ENCODE data around the gene ACOT6. TPM values are rescaled to one million over a fixed set of nuclear protein-coding genes. Genes with fewer than 3 reads are reported as not detected.
"Not testable (repeated sequence)": the region's sequence is repeated elsewhere in the genome, so short reads cannot be mapped to it uniquely, and the experiment has no call there.

ACOT6 gene
- total RNA-seq, 1 experiment from 2014 or later: not detected

- in situ Hi-C loops (cut with HindIII; ENCODE audit: low pct_unique_long_range_greater_than_20kb, low sequenced_read_pairs): no loop called here
- intact Hi-C loops (cut with micrococcal nuclease; ENCODE audit: unreplicated experiment): no loop called here
- Histone ChIP-seq H3K4me3 (ENCODE audit: low read depth in 2 of 2, low read length in 2 of 2) (no peak overlapping the region), H3K36me3 (ENCODE audit: control insufficient read depth, insufficient read depth, low read length) (no peaks in the 10 kb centered on the region), H3K27ac (ENCODE audit: low read length) (peak overlapping the region; percentile 88; the same call in 1 of the 2 replicates), H3K27me3 (ENCODE audit: control insufficient read depth, insufficient read depth, low read length) (no peaks in the 10 kb centered on the region), H3K4me1 (ENCODE audit: control insufficient read depth, insufficient read depth, low read length) (peaks cover 4% of the 10 kb centered on the region; the same call in 1 of the 2 replicates), H3K9me3 (ENCODE audit: control insufficient read depth, insufficient read depth, low read depth, low read length) (no peaks in the 10 kb centered on the region)
- no peak for TF ChIP-seq POLR2AphosphoS5 (IDR thresholded peaks at IDR 0.05; ENCODE audit: low read depth, low read length)
- no peak for TF ChIP-seq SIN3A (IDR thresholded peaks at IDR 0.05; ENCODE audit: borderline replicate concordance, insufficient read depth, low read depth, low read length)
- no peak for TF ChIP-seq TCF7L2 (IDR thresholded peaks at IDR 0.05; ENCODE audit: low read depth, low read length)
- TF ChIP-seq REST (IDR thresholded peaks at IDR 0.05; ENCODE audit: insufficient read depth in 1 of 2, low read depth in 2 of 2, low read length in 1 of 2): no peak
- no peak for TF ChIP-seq CTCF (IDR thresholded peaks at IDR 0.05)
- DNase-seq (ENCODE audit: low read depth, low spot score) (no peak), ATAC-seq (no peak)
- ChIA-PET CTCF (no interaction called here), POLR2A (interaction anchor here (0.6 kb wide), 1 partner anchor 664 kb away, joined by 3 read pairs; no protein-coding TSS in a partner anchor)
- no TSS peak for BruUV-seq (replicated peaks)
Measured at GRCh38 chr14:73567358-73567757, 45.0 kb upstream of the ACOT6 start.

- Histone ChIP-seq H3K27me3 (ENCODE audit: control insufficient read depth, insufficient read depth, low read length) (no peaks in the 10 kb centered on the region), H3K4me1 (ENCODE audit: control insufficient read depth, insufficient read depth, low read length) (peaks cover 4% of the 10 kb centered on the region; the same call in 1 of the 2 replicates), H3K36me3 (ENCODE audit: control insufficient read depth, insufficient read depth, low read length) (no peaks in the 10 kb centered on the region), H3K27ac (ENCODE audit: low read length) (peak overlapping the region; percentile 88), H3K9me3 (ENCODE audit: control insufficient read depth, insufficient read depth, low read depth, low read length) (no peaks in the 10 kb centered on the region), H3K4me3 (ENCODE audit: low read depth in 2 of 2, low read length in 2 of 2) (peak overlapping the region; percentile 54 to 67)
- no peak for TF ChIP-seq TCF7L2 (IDR thresholded peaks at IDR 0.05; ENCODE audit: low read depth, low read length)
- no peak for TF ChIP-seq CTCF (IDR thresholded peaks at IDR 0.05)
- TF ChIP-seq POLR2AphosphoS5 (IDR thresholded peaks at IDR 0.05; ENCODE audit: low read depth, low read length): no peak
- TF ChIP-seq REST (IDR thresholded peaks at IDR 0.05; ENCODE audit: insufficient read depth in 1 of 2, low read depth in 2 of 2, low read length in 1 of 2): no peak
- TF ChIP-seq SIN3A (IDR thresholded peaks at IDR 0.05; ENCODE audit: borderline replicate concordance, insufficient read depth, low read depth, low read length): no peak
- no TSS peak for BruUV-seq (replicated peaks)
- no peak for ATAC-seq
- ChIA-PET POLR2A (interaction anchor here (0.5 to 0.7 kb wide), 3 partner anchors 37 to 571 kb away, joined by 3 to 7 read pairs (median 4); no protein-coding TSS in a partner anchor), CTCF (no interaction called here)
- intact Hi-C loops (cut with micrococcal nuclease; ENCODE audit: unreplicated experiment): no loop called here
- no peak for DNase-seq (ENCODE audit: low read depth, low spot score)
- in situ Hi-C loops (cut with HindIII; ENCODE audit: low pct_unique_long_range_greater_than_20kb, low sequenced_read_pairs): no loop called here
Measured at GRCh38 chr14:73567951-73568885, 44.1 kb upstream of the ACOT6 start.

GRCh38 chr14:73568886-73569184 is 43.5 kb upstream of the ACOT6 start:
- intact Hi-C loops (cut with micrococcal nuclease; ENCODE audit: unreplicated experiment): not testable (repeated sequence)
- POLR2A ChIA-PET: interaction anchor here (0.5 kb wide), 1 partner anchor 36 kb away, joined by 7 read pairs; no protein-coding TSS in a partner anchor

More at GRCh38 chr14:73568886-73569184, 43.5 kb upstream of the ACOT6 start:
- H3K9me3 ChIP-seq (ENCODE audit: control insufficient read depth, insufficient read depth, low read depth, low read length); H3K4me1 ChIP-seq (ENCODE audit: control insufficient read depth, insufficient read depth, low read length); in situ Hi-C loops (cut with HindIII; ENCODE audit: low pct_unique_long_range_greater_than_20kb, low sequenced_read_pairs); DNase-seq (ENCODE audit: low read depth, low spot score); H3K36me3 ChIP-seq (ENCODE audit: control insufficient read depth, insufficient read depth, low read length); CTCF ChIA-PET; H3K27me3 ChIP-seq (ENCODE audit: control insufficient read depth, insufficient read depth, low read length); ATAC-seq: not testable (repeated sequence)
- H3K27ac ChIP-seq (ENCODE audit: low read length): peak overlapping the region; percentile 88
- TSS peak; percentile 93 for BruUV-seq (replicated peaks)
- peak overlapping the region; percentile 54 to 67 for H3K4me3 ChIP-seq (ENCODE audit: low read depth in 2 of 2, low read length in 2 of 2)

Measured in Panc1 (cell line).